HG03575 (cell line): Measurements from ENCODE around the gene FSTL5.

Experiments
- ATAC-seq: cut with Tn5 transposase; IDR thresholded peaks from one replicate; pipeline ENCODE4 v1.9.1; 2021; ENCODE audit not compliant: unreplicated experiment, insufficient number of reproducible peaks, low FRiP score; ENCODE audit errors: extremely low read depth

The FSTL5 gene

DNA sequence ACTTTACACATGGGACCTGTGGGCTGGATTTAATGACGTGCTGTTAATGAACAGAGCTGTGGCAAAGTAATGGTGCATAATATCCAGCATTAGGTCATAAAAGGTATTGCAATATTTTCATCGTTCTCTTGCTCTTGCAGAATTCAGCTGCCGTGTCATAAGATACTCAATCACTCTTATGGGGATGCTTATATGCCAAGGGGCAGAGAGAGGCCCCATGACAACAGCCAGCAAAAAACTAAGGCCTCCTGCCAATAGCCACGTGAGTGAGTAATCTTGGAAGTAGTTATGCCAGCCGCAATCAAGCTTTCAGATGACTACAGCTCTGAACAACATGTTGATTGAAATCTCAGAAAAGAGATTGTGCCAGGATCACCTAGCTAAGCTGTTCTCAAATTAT, 616.9 kb downstream of the FSTL5 start:
- ATAC-seq, result no peak

DNA sequence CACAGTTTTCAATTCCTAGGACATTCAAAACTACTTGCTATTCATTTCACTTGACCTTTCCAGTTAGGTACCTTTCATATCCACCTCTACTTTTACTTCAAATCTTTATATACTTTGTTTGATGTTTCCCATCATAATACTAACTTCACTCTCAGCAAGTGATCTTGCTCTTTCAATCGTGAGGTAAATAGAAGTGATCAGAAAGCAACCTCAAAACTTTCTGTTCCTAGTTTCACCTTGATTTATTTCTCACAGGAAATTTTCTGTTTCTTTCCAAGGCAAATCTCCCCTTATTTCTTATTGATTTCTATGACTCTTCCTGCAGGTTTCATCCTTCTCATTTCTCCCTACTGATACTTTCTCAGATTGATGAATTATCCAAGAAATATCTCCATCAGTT, 623.5 kb downstream of the FSTL5 start:
- no peak for ATAC-seq

DNA sequence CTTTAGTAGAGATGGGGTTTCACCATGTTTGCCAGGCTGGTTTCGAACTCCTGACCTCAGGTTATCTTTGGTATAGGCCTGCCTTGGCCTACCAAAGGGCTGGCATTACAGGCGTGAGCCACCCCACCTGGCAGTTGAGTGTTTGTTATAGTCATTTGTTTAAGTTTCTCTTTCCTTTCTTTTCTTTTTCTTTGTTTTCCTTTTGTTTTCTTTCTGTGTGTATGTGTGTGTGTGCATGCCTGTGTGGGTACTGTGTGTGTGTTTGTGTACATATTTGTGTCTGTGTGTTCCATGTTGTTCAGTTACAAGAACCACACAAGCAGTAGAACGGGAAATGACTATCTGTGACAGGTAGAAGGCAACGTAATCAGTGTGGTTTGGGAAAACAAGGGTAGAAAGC, 624.9 kb downstream of the FSTL5 start:
- ATAC-seq, result no peak

DNA sequence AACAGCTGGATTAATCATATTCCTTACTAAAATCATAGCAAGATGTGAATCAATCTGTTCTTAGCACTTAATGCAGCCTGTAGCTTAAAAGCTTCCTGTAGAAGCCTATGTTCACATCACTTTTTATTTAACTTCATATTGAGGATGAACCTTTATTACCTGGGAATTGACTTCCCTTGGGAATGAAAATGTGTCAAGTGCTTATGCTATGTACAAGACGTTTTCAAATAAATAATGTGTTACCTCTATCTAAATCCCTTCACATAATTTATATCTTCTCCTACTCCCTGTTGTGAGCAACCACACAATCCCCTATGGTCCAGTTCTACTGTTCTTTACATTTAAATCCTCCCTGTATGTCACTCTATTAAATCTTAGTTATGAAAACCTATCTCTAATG, 633.1 kb downstream of the FSTL5 start:
- ATAC-seq, result no peak

DNA sequence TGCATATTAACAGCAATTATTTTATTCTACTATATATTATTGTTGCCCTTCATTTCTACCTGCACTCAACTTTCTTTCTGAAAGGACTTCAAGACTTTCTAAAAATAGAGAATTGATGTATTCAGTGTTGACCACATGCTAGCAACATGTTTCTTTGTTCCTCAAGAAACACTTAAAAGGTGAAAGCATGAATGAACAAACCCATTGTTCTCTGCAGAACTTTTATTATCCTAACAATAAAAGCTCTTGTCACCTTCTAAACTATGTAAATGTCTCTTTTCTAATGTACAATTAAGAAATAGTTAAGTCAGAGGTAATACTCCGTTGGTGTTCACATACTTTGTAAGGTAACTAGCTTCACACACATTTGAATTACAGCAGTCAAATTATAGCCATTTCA, 638.7 kb downstream of the FSTL5 start:
- no peak for ATAC-seq

DNA sequence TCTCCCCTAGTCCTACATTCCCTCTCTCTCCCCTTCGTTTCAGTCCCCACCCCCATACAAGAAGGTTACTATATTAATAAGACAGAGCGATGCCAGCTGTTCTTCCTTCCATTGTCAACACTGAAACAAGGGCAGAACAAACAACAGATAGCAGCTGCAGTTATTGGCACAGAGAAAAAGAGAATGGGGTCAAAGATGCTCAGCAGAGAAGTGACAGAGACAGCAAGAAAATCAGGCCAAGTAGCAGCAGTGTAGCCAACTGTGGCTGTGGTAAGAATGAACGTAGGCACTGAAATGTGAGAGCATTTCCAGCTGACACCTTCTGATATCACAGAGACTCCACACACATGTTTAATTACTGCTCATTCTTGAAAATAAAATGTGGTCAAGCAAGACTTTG, 641.8 kb downstream of the FSTL5 start:
- ATAC-seq, result no peak

DNA sequence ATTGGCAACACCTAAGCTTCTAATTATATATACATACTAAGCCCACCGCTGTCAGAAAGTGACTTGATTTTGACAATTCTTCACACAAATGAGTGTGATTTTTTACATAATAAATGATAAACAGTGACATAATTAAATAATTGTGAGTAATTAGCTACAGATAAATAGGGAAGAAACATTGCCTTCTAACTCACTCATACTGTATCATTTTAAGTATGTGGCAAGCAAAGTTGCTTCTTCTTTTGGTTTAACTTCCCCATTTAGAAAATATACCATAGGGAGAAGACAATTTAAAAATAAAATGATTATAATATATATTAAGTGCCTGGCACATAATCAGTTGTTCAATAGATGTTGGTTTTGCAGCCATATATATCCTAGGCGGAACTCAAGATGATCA, 644.2 kb downstream of the FSTL5 start:
- no peak for ATAC-seq

DNA sequence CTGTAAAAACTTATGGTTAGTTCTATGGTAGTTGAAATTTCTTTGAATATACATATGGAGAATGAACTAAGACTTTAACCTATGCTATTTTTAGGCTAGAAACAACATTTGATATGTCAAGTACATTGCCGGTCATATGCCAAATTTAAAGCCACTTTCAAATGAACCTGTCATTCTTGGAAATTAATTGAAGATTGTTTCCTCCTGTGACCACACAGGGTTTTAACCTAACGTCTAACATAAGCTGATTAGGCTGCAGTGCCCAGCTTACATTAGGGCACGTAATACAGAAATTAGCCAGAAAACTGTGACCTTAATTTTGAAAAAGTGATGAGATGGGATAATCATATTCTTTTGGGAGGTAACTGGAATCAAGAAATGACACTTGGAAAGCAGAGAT, 645.9 kb downstream of the FSTL5 start:
- ATAC-seq, result no peak

DNA sequence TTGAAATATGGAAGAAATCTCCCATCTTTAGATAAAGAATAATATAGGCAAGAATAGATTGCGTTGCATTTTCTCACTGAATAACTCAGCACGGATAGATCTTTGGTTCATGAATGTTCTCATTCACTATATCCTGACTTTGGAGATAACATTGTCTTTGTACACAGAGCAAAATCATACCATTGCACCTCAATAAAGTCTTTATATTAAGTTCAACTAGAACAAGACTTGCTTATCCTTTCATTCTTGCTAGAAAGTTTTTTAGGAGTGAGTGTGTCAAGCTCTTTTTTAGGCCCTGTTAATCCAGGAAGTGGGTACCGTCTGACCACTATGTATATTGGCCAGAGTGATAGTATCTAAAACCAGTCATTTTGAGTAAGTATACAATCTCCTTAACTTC, 658.7 kb downstream of the FSTL5 start:
- ATAC-seq, result no peak

DNA sequence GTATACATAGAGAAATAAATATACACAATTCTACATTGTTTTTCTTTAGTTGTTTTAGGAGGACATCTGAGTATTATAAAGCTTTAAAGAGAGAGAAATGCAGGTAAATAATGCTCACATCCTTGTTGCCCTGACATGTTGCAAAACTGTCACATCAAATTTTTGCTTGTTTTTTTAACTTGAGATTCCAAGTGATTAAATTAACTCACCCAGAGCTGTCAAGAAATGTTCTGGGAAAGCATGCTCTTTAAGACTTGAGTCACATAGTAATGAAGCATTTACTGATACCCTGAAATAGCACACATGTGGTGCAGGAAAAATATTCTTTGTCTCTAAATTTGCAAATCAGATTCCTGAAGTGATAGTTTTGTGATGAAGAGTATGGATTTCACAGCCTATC, 665.6 kb downstream of the FSTL5 start:
- no peak for ATAC-seq

DNA sequence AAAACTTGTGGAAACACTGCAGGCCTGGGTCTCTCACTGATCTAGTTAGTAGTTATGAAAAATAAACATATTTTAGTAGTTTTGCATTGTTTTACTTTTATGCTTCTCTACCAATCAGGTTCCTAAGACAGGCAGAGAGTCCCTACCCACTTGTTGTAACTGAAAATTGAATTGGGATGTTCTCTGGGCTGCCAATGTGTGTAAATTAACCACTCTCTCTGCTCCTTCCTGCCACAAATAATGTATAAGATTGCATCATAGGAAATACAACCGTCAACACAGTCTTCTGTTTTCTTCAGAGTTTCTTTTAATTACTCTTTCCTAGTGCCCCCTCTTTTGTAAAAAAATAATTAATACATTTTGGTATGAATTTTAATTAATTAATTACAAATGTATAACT, 677.3 kb downstream of the FSTL5 start:
- ATAC-seq, result no peak

DNA sequence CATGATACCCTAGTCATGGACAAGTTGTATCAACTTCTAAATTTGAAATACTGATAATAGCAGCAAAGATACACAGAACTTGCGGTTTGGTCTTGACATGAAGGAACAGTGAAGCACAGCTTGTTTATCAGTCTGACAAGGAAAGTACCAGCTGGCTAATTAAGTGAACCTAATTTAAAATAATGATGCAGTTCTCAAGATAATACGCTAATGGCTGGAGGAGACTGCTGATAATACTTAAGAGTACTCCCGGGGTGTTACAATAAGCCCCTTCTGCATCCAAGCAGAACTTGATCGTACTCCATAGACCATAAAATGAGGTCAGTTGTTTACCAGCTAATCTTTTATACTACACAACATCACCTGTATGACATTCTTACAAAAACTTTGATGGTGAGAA, 697.5 kb downstream of the FSTL5 start:
- no peak for ATAC-seq

DNA sequence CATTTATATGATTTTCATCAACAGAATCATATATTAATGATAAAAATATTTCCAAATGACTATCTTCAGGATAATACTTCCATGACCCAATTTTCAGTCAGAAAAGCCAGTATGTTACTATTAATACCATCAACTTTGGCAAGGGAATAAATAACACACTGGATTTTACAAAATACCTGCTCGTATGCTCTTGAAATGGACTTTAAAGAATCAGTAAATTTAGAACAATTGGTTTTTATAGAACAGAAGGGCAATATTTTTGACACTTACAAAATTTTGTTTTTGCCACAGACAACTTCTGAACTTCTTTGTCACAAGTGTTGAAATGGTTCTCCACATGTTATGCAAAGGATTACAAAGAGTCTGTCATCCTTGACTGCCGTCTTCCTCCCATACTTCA, 700.4 kb downstream of the FSTL5 start:
- no peak for ATAC-seq

DNA sequence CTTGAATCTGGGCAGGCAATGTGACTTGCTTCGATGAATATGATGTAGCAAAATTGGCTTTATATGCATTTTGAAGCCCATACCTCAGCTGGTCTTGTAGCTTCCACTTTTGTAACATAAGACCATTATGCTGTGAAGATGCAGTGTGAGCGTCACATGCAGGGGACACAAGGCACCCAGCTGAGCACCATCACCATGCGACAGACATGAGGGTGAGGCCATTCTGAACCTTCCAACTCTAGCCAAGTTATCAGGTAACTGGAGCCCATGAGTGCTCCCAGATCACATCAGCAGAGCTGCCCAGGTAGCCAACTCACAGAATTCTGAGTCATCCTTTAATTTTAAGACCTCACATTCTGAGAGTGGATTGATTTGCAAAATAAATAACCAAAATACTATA, 705.9 kb downstream of the FSTL5 start:
- no peak for ATAC-seq

DNA sequence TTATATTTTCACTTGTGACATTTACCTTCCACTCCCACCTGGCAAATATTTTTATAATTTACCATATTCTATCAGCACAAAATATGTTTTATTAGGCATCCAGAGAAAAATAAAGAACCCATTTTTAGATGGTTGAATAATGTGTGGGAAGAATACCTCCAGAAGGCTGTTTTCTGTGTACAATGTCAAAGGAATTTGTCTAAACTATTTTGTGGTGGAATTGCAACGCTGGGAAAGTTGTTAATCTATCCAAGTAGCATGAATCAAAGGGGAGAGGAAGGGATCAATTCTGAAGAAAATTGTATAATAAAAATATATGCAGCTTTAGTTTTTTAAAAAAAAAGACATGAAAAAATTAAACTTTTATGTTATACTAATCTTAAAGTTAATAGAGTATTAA, 706.5 kb downstream of the FSTL5 start:
- no peak for ATAC-seq

DNA sequence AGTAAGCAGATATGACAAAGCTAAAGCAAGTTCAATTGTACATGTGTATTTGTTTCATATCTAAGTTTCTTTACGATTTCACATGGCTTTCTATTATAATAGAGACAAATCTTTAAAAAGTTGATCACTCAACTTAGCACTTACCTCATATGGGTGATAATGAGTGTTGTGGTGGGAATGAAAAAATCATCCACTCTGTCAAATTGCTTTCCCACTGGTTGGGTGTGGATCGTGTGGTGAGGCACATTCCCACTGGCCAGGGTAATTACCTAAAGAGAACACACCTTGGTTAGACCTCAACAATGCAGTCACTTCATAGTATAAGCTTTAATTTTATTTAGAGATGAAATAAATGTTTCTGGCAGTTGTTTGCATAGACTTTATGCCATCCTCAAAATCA, 708.9 kb downstream of the FSTL5 start:
- ATAC-seq, result no peak

DNA sequence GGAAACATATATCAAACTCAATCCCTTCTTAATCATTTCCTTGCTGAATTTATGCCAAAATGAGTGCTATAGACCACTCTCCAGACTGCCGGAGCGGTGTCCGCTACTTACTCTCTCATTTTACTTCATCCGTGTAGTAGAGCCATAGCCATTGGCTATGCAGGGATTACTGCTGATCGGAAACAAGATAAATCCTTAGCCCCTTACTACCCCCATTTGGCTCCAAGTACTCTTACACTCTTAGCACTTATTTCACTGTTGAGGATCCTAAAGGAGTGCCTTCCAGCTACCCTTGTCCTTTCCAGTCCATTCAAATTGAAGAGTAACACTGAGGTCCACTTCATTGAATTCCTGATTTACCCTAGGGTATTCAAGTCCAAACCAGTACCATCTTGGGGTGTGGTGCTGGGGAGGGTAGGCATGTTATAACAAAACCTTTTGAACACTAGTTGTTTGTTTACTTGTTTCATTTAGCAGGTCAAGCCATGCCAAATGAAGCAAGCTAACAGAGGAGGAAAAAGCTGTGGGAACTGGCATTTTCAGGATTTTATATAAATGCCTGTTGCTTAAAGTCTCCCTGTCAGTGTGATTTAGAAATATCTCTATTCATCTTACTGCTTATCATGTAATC, 715.1 kb downstream of the FSTL5 start:
- no peak for ATAC-seq

DNA sequence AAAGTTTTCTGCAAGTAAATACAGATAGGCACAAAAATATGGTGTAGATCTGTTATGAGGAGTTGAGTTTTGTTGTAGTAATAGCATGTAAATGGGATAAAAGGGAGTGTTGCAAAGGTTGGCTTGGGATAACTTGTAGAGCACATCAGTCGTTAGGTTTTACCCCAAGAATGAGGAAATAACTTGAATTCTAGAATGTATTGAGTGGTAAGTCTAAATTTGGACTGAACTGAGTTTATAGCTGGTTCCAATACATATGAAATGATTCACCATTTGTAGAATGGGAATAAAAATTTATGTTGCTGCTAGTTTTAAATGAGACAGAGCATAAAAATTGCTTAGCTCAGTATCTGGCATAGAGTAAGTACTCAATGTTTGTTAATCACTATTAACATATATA, 719.2 kb downstream of the FSTL5 start:
- no peak for ATAC-seq

DNA sequence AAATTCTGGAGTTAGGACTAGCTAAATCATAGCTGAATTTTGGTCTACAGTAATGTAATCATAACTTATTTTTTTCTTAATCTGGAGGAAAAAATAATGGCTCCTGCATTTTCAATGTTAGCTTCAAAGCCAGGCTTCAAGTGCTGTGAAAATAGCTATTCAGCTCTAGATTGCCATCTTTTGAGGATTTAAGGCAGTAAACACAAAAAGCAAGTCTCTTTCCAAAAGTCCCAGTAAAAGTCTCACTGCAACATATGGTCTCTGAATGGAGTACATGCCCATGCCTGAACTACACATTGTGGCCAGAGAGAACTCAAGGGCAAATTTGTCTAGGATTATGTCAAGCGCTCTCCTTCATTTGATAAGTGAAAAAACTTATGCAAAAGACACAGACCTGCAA, 720.9 kb downstream of the FSTL5 start:
- no peak for ATAC-seq

DNA sequence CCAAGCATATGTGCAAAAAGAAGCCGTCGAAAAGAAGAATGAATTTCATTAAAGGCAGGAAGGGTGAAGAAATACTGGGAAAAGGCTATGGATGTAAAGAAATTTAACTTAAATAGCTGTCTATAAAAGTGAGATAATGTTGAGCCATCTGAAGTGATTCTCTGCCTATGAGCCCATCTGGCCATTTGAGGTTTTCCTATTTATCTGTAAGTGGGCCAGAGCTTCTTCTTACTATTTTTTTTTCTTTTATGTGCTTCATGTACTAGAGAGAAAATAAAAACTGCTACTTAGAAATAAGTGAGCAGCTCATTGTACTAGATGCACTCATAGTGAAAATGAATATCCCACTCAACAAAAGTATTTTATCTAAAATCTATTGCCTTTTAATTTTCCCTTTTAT, 725.7 kb downstream of the FSTL5 start:
- no peak for ATAC-seq

DNA sequence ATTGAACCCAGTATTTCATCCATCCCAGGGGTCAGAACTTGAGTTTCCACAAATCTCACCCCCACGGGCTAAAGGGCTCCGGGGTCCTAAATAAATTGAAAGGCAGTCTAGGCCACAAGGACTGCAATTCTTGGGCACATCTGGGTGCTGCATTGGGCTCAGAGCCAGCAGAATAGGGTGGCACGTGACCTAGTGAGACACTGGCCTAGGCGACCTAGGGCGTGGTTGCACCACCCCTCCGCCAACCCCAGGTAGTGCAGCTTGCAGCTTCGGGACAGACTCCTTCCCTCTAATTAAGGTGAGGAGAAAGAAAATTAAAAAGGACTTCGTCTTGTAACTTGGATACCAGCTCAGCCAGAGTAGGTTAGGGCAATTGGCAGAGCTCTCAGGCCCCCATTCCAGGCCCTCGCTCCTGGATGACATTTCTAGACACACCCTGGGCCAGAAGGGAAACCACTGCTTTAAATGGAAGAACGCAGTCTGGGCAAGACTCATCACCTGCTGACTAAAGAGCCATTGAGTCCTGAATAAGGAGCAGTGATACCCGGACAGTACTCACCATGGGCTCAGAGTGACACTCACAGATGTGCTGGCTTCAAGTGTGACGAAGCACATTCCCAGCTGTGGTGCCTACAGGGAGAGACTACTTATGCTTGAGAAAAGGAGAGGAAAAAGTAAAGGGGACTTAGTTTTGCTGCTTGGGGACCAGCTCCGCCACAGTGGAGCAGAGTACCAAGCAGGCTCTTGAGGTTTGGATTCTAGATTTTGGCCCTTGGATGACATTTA, 735.4 kb downstream of the FSTL5 start:
- ATAC-seq, result no peak
